K562 (cell line): ENCODE results near the gene SPAG9. TPM values are rescaled to one million over a fixed set of nuclear protein-coding genes. Genes with fewer than 3 reads are reported as not detected.

Experiments used
- polyA plus RNA-seq, 8 experiments: library from polyadenylated mRNA; depleted of rRNA in 4 of 8; stranded (reverse) in 5 of 8; unstranded in 3 of 8; fragments of >200 nt; fragmentation: Nextera tagmentation in 2 of 8; fragmentation: Illumina TruSeq in 1 of 8; extraction: Ambion mirVana in 2 of 8; extraction: Trizol in 1 of 8; gene quantifications; 2 replicates each; pipeline versions ENCODE4 v1.2.1 to v1.2.3, GENCODE V29; 2011 to 2014; ENCODE audit warnings: inconsistent platforms in 1 of 8, missing spikeins in 1 of 8
- total RNA-seq, 7 experiments: library from RNA; depleted of rRNA in 6 of 7; stranded (reverse); fragments of >200 nt in 6 of 7; fragmentation: Illumina TruSeq in 2 of 7; extraction: Trizol in 2 of 7; gene quantifications; 2 replicates each; pipeline versions ENCODE4 v1.2.1 to v1.2.3, GENCODE V29; 2011 to 2021; ENCODE audit warnings: low replicate concordance in 1 of 7
- TF ChIP-seq, protein P1 (sequence below): fragments of 200-600 bp; sonication (generic); IDR thresholded peaks from one replicate; pipeline ENCODE4 v1.6.1; 2012; ENCODE audit warnings: mild to moderate bottlenecking, low read depth, low read length, inconsistent platforms
- TF ChIP-seq, protein P2 (sequence below), 2 experiments: fragments of 450-650 bp; conservative IDR thresholded peaks; 2 replicates each; pipeline ENCODE4 v1.6.1; 2017; ENCODE audit warnings: mild to moderate bottlenecking in 2 of 2, moderate library complexity in 2 of 2
- TF ChIP-seq, protein P3 (sequence below): IDR thresholded peaks from 2 replicates; pipeline ENCODE4 v1.6.1; 2011; ENCODE audit warnings: borderline replicate concordance, low read depth, mild to moderate bottlenecking, moderate library complexity, low read length; ENCODE audit not compliant: insufficient read depth, poor library complexity, severe bottlenecking

Gene SPAG9
- total and polyA plus RNA-seq, 9 of the 15 experiments (the other 6 are each of a cell fraction or from before 2014, with no cell fraction given), result 12.2 to 99.2 (median 58.2) TPM

DNA sequence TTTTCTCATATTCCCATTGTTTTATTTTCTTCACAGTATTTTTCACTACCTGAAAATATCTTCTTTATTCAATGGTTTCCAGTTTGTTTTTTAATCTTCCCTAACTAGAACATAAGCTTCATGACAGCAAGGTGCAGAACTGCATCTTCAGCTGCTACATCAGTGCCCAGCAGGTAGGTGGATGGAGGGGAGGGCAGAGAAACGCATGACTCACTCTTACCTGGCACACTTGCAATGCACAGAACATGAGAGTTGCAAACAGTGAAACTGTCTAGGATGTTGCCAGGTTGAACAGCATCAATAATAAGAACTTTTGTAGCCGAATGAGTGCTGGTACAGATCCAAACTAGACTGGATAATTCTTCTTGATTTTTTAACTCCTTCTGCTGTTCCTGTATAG, 127.1 kb downstream of the SPAG9 start (continued):
- TF ChIP-seq, protein P1, sequence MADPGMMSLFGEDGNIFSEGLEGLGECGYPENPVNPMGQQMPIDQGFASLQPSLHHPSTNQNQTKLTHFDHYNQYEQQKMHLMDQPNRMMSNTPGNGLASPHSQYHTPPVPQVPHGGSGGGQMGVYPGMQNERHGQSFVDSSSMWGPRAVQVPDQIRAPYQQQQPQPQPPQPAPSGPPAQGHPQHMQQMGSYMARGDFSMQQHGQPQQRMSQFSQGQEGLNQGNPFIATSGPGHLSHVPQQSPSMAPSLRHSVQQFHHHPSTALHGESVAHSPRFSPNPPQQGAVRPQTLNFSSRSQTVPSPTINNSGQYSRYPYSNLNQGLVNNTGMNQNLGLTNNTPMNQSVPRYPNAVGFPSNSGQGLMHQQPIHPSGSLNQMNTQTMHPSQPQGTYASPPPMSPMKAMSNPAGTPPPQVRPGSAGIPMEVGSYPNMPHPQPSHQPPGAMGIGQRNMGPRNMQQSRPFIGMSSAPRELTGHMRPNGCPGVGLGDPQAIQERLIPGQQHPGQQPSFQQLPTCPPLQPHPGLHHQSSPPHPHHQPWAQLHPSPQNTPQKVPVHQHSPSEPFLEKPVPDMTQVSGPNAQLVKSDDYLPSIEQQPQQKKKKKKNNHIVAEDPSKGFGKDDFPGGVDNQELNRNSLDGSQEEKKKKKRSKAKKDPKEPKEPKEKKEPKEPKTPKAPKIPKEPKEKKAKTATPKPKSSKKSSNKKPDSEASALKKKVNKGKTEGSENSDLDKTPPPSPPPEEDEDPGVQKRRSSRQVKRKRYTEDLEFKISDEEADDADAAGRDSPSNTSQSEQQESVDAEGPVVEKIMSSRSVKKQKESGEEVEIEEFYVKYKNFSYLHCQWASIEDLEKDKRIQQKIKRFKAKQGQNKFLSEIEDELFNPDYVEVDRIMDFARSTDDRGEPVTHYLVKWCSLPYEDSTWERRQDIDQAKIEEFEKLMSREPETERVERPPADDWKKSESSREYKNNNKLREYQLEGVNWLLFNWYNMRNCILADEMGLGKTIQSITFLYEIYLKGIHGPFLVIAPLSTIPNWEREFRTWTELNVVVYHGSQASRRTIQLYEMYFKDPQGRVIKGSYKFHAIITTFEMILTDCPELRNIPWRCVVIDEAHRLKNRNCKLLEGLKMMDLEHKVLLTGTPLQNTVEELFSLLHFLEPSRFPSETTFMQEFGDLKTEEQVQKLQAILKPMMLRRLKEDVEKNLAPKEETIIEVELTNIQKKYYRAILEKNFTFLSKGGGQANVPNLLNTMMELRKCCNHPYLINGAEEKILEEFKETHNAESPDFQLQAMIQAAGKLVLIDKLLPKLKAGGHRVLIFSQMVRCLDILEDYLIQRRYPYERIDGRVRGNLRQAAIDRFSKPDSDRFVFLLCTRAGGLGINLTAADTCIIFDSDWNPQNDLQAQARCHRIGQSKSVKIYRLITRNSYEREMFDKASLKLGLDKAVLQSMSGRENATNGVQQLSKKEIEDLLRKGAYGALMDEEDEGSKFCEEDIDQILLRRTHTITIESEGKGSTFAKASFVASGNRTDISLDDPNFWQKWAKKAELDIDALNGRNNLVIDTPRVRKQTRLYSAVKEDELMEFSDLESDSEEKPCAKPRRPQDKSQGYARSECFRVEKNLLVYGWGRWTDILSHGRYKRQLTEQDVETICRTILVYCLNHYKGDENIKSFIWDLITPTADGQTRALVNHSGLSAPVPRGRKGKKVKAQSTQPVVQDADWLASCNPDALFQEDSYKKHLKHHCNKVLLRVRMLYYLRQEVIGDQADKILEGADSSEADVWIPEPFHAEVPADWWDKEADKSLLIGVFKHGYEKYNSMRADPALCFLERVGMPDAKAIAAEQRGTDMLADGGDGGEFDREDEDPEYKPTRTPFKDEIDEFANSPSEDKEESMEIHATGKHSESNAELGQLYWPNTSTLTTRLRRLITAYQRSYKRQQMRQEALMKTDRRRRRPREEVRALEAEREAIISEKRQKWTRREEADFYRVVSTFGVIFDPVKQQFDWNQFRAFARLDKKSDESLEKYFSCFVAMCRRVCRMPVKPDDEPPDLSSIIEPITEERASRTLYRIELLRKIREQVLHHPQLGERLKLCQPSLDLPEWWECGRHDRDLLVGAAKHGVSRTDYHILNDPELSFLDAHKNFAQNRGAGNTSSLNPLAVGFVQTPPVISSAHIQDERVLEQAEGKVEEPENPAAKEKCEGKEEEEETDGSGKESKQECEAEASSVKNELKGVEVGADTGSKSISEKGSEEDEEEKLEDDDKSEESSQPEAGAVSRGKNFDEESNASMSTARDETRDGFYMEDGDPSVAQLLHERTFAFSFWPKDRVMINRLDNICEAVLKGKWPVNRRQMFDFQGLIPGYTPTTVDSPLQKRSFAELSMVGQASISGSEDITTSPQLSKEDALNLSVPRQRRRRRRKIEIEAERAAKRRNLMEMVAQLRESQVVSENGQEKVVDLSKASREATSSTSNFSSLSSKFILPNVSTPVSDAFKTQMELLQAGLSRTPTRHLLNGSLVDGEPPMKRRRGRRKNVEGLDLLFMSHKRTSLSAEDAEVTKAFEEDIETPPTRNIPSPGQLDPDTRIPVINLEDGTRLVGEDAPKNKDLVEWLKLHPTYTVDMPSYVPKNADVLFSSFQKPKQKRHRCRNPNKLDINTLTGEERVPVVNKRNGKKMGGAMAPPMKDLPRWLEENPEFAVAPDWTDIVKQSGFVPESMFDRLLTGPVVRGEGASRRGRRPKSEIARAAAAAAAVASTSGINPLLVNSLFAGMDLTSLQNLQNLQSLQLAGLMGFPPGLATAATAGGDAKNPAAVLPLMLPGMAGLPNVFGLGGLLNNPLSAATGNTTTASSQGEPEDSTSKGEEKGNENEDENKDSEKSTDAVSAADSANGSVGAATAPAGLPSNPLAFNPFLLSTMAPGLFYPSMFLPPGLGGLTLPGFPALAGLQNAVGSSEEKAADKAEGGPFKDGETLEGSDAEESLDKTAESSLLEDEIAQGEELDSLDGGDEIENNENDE, result no peak
- TF ChIP-seq, protein P2, sequence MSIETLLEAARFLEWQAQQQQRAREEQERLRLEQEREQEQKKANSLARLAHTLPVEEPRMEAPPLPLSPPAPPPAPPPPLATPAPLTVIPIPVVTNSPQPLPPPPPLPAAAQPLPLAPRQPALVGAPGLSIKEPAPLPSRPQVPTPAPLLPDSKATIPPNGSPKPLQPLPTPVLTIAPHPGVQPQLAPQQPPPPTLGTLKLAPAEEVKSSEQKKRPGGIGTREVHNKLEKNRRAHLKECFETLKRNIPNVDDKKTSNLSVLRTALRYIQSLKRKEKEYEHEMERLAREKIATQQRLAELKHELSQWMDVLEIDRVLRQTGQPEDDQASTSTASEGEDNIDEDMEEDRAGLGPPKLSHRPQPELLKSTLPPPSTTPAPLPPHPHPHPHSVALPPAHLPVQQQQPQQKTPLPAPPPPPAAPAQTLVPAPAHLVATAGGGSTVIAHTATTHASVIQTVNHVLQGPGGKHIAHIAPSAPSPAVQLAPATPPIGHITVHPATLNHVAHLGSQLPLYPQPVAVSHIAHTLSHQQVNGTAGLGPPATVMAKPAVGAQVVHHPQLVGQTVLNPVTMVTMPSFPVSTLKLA (conservative IDR thresholded peaks at IDR 0.05), result no peak
- TF ChIP-seq, protein P3, sequence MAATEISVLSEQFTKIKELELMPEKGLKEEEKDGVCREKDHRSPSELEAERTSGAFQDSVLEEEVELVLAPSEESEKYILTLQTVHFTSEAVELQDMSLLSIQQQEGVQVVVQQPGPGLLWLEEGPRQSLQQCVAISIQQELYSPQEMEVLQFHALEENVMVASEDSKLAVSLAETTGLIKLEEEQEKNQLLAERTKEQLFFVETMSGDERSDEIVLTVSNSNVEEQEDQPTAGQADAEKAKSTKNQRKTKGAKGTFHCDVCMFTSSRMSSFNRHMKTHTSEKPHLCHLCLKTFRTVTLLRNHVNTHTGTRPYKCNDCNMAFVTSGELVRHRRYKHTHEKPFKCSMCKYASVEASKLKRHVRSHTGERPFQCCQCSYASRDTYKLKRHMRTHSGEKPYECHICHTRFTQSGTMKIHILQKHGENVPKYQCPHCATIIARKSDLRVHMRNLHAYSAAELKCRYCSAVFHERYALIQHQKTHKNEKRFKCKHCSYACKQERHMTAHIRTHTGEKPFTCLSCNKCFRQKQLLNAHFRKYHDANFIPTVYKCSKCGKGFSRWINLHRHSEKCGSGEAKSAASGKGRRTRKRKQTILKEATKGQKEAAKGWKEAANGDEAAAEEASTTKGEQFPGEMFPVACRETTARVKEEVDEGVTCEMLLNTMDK, result no peak
